ENCODE data around the gene SIMC1.

SIMC1 gene

DNA sequence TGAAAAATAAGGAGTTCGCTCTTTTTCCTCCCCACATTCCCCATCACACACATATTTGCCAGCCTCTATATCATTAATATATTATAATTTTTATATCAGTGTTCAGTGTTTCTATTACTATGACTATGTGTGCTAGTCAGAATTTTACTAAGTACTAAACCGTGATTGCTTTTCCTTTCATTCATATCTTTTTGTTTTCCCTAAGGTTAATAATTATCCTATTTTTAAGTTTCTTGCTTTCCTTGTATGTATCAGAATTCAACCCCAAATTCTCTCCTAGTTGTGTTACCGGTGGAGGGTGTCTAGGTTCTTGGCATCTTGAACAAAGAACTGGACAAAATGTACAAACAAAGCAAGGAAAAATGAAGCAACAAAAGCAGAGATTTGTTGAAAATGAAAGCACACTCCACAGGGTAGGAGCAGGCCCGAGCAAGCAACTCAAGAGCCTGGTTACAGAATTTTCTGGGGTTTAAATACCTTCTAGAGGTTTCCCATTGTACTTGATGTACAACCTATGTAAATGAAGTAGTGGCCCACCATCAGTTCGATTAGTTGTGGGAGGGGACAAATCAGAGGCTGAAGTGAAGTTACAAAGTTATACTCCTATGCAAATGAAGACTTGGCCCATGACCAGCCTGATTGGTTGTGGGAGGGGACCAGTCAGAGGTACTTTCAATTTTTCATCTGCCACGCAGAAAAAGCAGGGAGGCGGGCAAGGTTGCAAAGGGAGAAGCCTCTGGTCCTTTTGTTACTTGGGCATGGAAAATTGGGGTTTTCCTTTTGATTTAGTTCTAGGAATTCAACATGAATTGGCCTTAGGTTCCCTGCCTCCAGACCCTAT lies 79.5 kb downstream of the SIMC1 start:
- DNase-seq, result no peak

DNA sequence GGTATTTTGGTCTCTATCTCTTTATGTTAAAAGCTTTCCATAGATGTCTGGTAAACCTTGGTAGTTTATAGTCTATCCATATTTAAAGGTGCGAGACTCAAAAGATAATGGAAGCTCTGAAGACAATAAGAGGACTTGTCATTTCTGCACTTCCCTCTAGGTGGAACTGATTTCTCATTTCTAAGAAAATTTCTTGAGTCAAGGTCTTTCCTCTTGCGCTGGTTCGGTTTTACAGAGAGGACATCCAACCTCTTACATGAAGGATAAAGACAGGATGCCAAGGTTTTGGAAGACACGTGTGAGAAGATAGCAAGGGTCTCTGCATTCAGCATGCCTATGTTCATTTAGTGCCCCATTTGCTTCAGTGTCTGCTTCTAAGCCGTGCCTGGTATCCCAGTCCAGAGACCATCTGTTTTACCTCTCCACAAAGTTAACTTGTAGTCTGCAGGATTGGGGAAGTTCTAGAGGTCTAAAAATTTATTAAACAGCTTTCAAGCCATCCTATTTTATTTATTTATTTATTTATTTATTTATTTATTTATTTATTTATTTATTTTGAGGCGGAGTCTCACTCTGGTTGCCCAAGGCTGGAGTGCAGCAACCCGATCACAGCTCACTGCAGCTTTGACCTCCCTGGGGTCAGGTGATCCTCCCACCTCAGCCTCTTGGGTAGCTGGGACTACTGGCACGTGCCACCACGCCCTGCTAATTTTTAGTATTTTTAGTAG lies 81.8 kb downstream of the SIMC1 start:
- DNase-seq, result no peak

DNA sequence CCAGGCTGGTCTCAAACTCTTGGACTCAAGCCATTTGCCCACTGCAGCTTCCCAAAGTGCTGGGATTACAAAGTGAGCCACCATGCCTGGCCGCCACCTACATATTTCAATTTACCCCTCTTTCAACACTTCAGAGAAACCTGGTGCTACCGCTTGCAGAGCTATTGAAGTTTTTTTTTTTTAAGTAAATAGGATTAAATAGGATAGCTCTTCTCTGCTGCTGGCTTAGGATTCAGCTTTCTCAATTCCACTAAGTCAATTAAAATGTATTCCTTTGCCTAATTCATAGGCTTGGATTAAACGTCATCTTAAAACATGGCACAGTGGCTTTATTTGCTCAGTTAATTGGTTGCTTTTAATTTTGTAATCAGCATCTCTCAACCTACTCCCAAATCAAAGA lies 82.4 kb downstream of the SIMC1 start:
- no peak for DNase-seq

DNA sequence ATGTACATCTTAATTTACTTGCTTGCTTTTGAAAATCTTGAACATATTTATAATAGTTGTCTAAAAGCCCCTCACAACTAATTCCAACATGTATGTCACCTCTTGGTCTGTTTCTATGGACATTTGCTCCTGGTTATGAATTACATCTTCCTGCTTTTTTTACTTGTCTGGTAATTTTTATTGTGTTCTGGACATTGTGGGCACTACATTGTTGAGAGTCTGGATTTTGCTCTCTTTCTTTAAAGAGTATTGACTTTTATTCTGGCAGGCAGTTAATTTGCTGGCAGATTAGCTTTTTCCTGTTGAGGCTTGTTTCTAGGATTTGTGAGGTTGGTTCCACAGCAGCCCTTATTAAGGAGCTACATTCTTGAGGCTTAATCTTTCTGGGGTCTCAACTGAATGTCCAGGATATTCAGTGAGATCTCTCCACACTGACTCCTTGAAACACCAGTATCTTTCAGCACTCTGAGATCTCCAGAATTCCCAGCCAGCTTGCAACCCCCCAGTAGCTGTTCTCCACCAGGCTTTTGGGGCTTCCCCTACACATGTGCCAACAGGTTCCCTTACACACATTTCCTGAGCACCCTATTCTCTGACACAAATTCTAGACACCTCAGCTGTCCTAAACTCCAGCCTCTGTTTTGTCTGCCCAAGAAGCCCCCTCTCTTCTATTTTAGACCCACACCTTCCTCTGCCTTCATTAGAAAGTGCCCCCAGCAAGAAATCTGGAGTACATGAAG lies 96.0 kb downstream of the SIMC1 start:
- no peak for DNase-seq

DNA sequence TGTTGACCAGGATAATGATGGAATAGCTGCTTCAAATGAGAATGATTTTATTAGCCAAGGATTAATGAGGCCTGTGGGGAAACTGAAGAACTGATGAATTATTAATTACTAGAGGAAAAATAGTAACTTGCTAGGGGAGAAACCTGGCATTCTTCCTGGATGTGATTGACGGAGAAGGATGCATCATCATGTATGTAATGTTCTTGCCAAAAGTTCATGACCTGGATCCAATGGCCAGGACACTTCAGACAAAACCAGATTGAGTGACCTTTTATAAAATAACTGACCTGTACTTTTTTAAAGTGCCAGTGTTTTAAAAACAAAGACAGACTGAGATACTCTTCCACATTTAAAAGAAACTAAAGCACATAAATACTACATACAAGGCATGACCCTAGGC lies 99.7 kb downstream of the SIMC1 start:
- no peak for DNase-seq

DNA sequence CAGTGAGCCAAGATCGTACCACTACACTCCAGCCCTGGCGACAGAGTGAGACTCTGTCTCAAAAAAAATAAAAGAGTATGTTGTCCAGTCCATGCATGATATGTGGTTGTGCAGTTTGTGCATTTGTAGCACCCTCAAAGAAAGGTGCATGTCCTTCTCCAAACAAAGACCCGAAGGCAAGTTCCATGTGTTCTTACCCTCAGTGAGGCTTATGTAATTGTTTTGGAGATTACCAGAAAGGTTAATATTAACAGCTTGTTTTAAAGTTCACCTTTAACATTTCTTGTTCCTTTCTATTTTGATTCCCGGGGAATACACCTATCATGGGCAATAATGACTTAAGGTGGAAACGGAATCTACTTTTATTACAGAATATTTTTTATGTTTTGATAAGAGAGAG lies 101.1 kb downstream of the SIMC1 start:
- DNase-seq, result no peak

DNA sequence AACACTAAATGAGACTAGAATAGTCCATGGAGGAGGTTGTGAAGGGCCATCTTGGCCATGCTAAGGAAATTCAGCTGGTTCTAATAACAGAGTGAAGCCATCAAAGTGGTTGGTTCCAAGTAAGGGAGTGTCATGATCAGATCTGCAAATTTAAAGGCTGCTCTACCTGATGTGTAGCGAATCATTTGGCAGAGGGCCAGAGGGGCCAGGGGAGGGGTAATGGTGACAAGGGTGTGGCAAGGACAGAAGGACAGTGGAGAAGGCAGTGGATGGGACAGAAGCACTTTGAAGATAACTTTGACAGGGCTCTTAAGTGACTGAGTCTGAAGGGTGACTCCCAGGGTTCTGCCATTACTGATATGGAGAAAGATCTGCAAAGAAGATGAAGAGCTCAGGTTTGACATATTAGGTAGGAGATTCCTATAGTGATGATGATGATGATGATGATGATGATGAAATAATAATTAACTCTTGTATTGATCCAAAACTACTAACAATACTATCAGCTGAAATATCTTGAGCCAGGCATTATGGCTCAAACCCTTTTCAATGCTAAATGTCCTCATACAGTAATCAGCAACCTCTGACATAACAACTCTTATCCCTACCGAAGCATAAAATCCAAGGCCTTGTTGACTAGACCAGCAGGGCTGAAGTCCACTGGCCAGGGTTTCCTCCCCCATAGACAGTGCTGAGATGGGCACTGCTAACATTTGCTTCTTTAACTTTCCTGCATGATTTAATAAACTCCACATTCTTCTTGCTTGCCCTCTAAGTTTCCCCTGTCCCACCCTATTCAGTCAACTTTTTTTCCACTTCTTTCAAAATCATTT lies 103.3 kb downstream of the SIMC1 start:
- no peak for DNase-seq

DNA sequence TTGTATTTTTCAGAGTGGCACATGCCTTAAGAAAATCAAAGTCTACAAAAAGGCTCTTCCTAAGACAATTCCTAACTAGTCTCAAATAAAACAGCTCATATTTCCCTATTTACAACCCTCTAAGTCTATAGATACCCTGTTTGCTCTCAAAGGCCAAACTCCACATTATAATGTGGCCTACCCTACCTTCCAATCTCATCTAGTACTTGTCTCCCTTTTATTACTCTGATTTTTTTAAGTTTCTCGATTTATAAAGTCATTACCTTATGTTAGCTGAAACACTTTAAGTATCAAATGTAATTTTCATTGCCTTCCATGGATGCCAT lies 103.9 kb downstream of the SIMC1 start:
- no peak for DNase-seq

DNA sequence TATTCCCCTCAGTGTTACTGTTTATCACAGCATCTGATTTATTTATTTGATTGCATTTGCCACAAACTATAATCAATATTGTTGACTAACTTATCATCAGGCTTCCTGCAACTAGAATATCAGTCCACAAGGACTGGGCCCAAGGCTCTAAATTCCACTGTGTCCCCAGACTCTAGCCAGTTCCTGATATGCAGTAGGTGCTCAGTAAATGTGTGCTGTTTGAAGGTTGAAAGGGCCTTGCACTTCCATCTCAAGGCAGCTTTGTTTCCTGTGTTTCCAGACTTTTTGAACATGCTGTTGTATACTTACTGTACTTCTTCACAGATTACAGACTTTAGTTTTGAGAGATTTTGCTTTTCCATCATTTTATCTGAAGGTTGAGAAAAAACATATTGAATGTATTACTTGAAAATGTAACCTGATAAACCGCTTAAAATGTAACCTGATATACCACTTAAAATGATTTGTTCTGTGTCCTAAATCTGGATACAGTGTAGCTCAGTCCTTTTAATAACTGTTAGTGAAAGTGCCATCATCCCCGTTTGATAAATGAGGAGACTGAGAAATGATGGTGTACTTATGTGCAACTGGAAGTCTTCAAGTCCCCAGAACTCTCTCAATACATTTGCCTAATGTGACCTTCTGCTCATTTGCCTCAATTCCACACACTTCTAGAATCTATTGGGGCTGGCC lies 104.7 kb downstream of the SIMC1 start:
- DNase-seq, result no peak

DNA sequence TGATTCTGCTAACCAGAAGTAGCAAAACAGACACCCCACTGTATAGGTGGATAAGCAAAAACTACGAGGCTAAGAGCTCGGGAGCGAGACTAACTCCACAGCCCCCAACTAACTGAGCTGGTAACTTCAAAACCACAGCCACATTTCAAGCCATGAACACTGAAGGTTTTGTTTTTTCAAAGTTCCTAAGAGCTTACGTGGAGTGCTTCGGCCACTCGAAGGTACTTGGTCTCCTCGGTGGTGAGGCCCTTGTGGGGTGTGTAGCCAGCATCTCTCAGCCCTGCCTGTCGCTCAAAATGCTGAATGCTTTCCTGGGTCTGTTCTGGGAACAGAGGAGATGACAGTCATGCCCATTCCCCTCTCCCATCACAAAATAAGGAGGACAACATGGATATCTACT lies 112.2 kb downstream of the SIMC1 start:
- DNase-seq, result no peak

DNA sequence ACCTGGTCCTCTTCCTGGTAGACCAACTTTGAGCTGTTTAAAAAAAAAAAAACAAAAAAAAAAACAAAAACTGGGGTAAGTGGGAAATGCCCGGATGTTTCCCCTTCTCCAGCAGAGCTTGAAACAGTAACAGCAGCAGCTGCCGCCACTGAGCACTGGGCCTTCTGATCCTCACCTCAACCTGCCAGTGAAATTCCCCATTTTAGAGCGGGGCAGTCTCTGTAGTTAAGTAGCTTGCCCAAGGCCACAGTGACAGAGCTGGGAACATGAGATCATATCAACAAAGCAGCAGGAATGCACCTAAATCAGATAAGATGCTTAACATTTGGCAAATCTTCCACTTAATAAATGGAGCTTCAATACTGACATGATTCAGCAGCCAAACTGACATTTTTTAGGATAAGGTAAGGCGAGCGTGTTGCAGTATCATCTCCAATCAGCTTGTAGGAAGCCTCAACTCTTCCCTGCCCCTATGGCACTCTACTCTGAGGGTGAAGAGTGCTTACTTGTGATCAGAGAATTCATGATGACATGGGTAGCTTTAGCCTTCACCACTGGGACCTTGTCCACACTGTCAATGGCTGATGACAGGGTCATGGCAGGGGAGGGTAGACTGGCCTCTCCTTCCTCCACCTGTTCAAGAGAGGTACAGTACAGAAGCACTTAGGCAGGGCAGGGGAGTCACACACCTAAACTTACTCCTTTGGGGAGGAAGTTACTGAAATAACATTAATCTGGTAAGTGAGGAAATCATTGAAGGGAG lies 114.1 kb downstream of the SIMC1 start:
- no peak for DNase-seq

DNA sequence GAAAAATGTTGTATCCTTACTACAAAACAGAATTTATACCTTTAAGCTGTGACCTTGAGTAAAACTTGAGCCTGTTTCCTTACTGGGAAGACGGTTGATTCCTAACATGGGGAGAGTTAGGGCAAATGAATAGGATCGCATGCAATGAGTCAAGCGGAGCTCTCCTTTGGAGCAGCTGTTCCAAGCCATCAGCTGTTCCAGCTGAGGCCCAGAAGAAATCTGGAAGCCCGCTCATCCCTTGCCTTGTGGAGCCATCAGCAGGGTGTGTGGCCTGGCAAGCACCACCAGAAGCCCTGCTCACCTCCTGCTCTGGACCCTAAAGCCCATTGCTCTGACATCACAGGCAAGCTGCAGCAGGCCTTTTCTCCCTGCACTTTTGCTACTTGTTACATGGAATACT lies 115.3 kb downstream of the SIMC1 start:
- no peak for DNase-seq

DNA sequence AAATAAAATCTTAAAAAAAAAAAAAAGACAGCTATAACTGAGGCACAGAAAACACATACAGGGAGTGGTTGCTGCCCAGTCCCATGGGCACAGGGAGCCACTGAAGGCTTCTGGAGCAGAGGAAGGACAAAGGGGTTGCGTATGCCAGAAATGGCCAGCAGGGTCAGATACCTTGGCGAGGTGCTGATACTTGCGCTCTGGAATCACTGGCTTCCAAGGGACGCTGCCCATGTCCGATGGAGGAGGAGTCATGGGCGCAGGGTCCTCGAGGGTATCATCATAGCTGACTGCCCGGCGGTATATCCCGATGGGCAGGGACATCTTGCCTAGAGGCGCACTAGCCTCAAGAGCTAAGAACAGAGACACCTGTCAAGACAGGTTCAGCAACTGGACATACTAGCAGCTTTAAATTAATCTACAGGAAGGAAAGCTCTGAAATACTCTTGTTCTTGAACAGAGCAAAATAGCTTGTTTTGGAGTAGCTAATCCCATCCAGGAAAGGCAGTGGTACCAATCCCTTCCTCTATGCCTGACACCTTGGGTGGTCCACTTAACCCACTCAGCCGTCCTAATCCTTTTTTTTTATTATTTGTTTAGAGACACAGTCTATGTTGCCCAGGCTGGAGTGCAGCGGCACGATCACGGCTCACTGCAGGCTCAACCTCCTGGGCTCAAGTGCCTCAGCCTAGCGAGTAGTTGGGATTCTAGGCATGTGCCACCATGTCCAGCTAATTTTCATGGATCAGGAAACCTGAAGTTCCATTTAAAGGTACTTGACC lies 117.4 kb downstream of the SIMC1 start:
- no peak for DNase-seq

DNA sequence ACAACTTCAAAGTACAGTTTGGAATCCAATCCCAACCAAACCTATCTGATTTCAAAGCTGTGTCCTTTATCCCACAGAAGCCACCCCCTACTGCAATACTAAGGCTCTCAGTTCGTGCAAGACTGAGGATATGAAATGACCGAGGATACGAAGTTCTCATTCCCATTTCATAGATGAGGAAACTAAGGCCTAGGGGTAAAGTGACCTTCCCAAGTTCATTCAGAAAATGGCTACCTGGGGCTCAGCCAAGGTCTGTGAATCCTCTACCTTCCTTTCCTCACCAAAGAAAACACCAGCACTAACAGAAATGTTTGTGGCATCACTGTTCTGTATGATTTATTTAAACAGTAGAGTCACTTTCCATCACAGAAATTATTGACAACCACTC lies 117.9 kb downstream of the SIMC1 start:
- no peak for DNase-seq

DNA sequence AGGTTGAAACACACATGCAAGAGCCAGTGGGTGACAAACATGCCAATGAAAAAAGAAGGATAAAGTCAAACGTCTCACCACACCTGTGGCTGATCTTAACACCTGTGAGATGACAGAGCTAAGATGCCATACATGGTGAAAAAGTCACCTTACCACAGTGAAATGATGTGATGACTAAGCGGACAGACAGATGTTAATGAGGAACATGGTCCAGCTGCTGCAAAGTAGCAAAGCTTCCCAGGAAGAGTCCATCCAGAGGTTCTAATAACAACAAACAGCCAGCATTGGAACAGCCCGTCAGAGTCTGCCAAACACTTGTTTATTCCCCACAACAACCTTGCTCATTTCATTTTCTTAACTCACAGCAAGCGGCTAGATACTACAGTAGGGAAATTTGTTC lies 121.4 kb downstream of the SIMC1 start:
- DNase-seq, result no peak

DNA sequence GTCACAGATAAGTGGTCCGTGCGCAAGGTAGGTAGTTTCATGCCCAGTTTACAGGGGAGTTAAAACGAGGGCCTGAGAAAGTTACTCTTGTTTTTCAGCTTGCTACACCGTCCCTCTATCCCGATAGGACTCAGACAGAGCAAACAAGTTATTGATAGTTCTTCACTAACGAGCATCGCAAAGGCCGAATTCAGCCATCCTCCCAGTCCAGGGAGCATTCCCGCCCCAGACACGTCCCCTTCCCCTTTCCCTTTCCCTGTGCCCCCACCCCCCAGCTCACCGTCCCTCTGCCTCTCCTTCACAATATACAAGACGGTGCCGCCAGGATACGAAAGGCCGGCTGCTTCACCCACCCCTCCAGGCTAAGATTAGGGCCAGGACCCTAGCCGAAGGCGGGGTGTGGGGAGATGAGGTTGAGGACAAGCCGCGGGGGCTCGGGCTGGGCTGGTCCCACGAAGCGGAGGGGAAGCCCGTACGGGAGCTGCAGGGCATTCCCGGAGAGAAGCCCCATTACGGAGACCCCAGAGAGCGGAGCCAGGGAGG lies 122.7 kb downstream of the SIMC1 start:
- peak; percentile 9 for DNase-seq

DNA sequence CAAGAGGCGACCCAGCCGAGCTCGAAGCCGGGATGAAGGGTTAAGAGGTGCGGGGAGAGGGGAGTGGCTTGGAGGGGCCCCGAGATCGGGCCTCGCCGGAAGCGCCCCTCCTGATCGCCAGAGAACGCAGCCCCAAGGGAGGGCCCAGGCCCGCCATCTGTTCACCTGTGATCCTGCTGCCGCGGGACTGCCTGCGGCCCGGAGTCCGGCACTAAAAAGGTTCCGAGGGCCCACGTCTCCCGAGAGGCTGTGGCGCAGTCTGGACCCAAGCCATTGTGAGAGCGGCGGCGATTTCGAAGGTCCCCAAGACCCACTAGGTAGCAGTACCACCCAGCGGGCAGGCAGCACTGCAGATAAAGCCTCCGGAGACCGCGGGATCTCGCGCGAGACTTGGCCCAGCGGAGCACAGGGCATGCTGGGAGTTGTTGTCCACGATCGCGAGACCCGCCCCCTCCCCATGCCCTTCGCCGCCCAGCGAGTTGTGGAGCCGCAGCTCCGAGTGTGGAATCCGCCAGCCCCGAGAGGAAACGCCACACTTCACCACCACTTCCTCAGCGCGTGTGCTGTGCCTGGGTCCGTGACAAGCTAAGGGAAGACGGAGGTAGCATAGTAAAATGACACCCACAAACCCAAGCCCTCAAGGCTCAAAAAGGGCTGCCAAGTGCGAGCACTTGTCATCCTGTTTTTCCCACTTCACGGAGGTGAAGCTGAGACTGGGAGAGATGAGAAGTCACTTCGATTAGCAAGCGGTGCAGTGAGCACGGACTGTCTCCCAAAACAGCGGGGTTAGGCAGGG lies 123.4 kb downstream of the SIMC1 start, which contains the start of gene KIAA1191:
Gene KIAA1191 (minus strand): TSS at position 328 of the 796 bp plus-strand sequence. CDS start 2,256 bp downstream, outside the sequence.
- DNase-seq, result peak; percentile 96

DNA sequence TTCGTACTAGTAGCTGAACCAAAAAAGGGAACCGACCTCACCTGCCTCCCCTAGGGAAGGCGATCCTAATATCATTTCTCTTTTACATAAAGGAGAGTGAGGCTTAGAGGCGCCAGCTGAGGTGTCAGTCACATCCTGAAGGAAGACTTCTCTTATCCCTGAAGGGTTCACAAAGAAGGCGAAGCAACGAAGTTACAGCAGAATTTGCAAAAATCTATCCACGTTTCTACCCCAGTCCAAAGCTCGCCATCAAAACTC lies 123.9 kb downstream of the SIMC1 start:
- DNase-seq, result no peak

DNA sequence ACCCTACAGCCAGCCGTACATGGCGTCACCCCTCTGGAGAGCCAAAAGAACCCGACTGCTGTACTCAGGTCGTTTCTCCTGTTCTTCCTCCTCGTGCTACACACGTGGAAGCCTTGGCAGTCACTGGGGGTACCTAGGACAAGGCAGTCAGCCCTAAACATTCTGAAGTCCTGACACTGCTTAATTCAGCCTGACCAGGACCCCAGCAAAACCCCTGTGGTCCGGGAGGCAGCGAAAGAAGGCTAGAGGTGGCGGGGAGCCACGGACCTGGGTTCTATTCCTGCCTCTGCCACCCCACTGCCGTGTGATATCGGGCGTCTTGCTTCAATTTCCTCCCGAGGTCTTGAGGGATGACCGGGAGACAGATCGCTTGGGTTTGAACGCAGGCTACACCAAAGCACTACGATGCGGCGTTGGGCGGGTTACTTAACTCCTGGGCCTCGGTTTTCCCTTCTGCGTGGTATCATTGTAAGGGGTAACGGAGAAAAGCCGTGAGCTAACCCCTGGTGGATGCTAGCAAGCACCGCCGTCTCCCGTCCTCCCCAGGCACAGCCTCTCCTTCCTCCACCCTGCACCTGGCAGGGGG lies 126.6 kb downstream of the SIMC1 start:
- DNase-seq, result no peak
